KOPT-K1 (cell line): ENCODE results near the gene SCUBE3.

Source experiments
- H3K27ac ChIP-seq: fragments of 200-600 bp; sonication (generic); 2 replicates; pipeline ENCODE4 v1.5.1; 2016; ENCODE audit warnings: antibody characterized with exemption, mild to moderate bottlenecking, low read depth, low read length; ENCODE audit not compliant: poor library complexity, severe bottlenecking
- H3K36me3 ChIP-seq: fragments of 200-600 bp; sonication (generic); 2 replicates; pipeline ENCODE4 v1.5.1; 2017; ENCODE audit warnings: antibody characterized with exemption, mild to moderate bottlenecking, low read length, moderate library complexity; ENCODE audit not compliant: insufficient read depth
- H3K9me3 ChIP-seq: fragments of 200-600 bp; sonication (generic); 2 replicates; pipeline ENCODE4 v1.5.1; 2017; ENCODE audit warnings: antibody characterized with exemption, low read length, mild to moderate bottlenecking; ENCODE audit not compliant: insufficient read depth, poor library complexity, severe bottlenecking

SCUBE3 gene

GRCh38 chr6:35280903-35281302, 67.1 kb downstream of the SCUBE3 start:
- peaks cover 50% of the 10 kb centered on the region for H3K36me3 ChIP-seq
- H3K27ac ChIP-seq, result no peak overlapping the region
- no peaks in the 10 kb centered on the region for H3K9me3 ChIP-seq

DNA sequence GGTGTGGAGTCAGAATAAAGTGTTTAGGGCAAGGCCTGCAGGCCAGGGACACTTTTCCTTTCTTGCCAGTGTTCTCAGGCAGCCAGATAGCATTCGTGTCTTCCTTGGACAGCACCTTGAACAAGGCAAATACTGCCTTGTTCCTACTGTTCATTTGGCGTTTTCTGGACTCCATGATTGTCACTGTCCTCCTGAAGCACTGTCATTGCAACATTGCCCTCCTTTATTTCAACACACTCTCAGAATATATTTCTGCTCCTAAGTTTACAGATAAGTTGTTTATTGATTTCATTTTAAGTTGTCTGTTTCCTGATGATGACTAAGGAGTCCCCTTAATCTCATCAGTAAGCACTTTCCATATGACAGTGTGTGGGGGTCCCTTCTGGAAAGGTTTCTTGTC, 68.7 kb downstream of the SCUBE3 start:
- Histone ChIP-seq H3K9me3 (no peaks in the 10 kb centered on the region), H3K36me3 (peaks cover 66% of the 10 kb centered on the region), H3K27ac (no peak overlapping the region)

DNA sequence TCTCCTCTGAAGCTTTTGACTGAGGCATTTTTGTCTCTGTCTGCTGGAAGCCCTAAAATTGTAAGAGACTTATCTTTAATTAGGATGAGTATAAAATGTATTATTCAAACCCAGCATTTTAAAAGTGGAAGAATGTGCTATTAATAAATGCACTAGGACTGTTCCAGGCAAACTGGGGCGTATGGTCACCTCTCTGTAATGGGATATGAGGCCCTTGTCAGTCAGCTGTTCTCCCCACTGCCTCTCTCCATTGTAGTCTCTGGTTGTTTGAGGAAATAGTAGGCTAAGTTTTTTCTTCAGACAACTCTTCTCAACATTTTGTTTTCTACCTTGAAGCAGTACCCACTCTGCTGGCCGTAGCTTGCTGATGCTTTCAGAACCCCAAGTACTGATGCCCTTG, 69.6 kb downstream of the SCUBE3 start:
- Histone ChIP-seq H3K36me3 (peaks cover 75% of the 10 kb centered on the region), H3K9me3 (no peaks in the 10 kb centered on the region)

DNA sequence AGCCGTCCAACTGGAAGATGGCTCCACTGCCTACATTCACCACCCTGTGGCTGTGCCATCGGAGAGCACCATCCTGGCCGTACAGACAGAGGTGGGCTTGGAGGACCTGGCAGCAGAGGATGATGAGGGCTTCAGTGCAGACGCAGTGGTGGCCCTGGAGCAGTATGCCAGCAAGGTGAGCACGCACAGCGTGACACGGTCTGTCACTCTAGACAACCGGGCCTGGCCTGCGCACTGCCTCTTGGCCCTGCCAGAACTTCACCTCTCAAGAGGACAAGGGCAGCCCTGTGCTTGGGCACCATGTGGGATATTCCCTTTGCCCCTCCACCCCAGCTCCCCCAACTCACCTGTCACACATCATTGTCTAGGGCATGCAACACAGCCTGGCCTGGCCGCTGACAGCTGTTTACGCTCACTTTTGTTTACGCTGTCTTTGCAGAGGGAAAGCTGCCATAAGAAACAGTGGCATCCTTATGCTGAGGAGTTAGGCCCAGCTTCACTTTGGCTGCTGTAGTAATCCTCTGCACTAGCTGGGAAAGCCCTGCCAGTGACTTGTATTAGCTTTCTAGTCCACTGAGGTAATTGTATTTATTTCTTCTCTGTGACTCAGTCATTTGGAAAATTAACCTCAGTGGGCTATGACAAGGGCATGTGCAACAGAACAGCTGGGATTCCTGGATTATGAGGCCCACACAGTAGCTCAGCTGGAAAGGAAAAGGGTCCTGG, 74.1 kb downstream of the SCUBE3 start:
- peaks cover 99% of the 10 kb centered on the region for H3K36me3 ChIP-seq
- H3K9me3 ChIP-seq, result no peaks in the 10 kb centered on the region
- H3K27ac ChIP-seq, result no peak overlapping the region

More for the DNA sequence above, 69.6 kb downstream of the SCUBE3 start:
- H3K27ac ChIP-seq, result no peak overlapping the region

- Histone ChIP-seq H3K36me3 (peaks cover 99% of the 10 kb centered on the region), H3K27ac (no peak overlapping the region), H3K9me3 (no peaks in the 10 kb centered on the region)
Observed at GRCh38 chr6:35288834-35289233, 75.1 kb downstream of the SCUBE3 start.

- Histone ChIP-seq H3K36me3 (peaks cover 99% of the 10 kb centered on the region), H3K9me3 (no peaks in the 10 kb centered on the region), H3K27ac (no peak overlapping the region)
Observed at GRCh38 chr6:35291491-35291890, 77.7 kb downstream of the SCUBE3 start.

DNA sequence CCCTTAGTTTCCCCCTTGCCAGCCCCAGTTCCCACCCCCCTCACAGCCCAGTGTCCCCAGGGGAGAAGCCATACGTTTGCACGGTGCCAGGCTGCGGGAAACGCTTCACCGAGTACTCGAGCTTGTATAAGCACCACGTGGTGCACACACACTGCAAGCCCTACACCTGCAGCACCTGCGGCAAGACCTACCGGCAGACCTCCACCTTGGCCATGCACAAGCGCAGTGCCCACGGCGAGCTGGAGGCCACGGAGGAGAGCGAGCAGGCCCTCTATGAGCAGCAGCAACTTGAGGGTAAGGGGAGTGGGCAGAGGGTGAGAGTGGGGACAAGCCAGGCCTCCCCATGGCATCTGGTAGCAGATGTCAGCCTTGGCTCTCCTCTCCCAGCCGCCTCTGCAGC, 78.7 kb downstream of the SCUBE3 start:
- peaks cover 91% of the 10 kb centered on the region for H3K36me3 ChIP-seq
- no peak overlapping the region for H3K27ac ChIP-seq
- no peaks in the 10 kb centered on the region for H3K9me3 ChIP-seq

- no peak overlapping the region for H3K27ac ChIP-seq
- no peaks in the 10 kb centered on the region for H3K9me3 ChIP-seq
- H3K36me3 ChIP-seq, result peaks cover 79% of the 10 kb centered on the region
Observed at GRCh38 chr6:35293681-35294080, 79.9 kb downstream of the SCUBE3 start.

DNA sequence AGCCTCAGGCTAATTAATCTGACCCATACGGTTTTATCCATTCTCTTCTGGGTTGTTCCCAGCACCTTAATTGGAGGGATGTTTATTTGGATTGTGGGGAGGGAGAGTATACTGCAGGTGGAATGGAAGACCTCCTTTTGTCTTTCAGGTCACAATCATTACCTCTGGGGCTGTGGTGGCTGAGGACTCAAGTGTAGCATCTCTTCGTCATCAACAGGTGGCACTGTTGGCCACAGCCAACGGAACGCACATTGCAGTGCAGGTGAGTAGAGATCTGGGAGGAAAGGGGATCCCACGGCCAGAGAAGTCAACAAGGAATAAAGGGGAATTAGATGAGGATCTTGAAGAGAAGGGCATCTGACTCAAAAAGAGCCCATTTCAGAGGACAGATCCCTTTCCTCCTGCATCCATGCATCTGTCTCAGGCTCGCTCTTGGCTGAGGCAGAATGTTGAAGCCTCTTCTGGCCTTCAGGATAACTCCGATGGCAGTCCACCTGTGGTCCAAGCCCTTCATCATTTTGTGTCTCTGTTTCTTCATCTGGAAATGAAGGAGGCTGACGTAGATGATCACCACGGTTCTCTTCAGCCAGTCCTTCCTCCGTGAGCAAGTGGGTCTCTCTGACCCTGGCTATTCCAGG, 80.7 kb downstream of the SCUBE3 start:
- Histone ChIP-seq H3K27ac (no peak overlapping the region), H3K36me3 (peaks cover 72% of the 10 kb centered on the region)

GRCh38 chr6:35295036-35295435, 81.3 kb downstream of the SCUBE3 start:
- no peaks in the 10 kb centered on the region for H3K9me3 ChIP-seq
- no peak overlapping the region for H3K27ac ChIP-seq
- peaks cover 66% of the 10 kb centered on the region for H3K36me3 ChIP-seq

More for the DNA sequence above, 80.7 kb downstream of the SCUBE3 start:
- no peaks in the 10 kb centered on the region for H3K9me3 ChIP-seq

DNA sequence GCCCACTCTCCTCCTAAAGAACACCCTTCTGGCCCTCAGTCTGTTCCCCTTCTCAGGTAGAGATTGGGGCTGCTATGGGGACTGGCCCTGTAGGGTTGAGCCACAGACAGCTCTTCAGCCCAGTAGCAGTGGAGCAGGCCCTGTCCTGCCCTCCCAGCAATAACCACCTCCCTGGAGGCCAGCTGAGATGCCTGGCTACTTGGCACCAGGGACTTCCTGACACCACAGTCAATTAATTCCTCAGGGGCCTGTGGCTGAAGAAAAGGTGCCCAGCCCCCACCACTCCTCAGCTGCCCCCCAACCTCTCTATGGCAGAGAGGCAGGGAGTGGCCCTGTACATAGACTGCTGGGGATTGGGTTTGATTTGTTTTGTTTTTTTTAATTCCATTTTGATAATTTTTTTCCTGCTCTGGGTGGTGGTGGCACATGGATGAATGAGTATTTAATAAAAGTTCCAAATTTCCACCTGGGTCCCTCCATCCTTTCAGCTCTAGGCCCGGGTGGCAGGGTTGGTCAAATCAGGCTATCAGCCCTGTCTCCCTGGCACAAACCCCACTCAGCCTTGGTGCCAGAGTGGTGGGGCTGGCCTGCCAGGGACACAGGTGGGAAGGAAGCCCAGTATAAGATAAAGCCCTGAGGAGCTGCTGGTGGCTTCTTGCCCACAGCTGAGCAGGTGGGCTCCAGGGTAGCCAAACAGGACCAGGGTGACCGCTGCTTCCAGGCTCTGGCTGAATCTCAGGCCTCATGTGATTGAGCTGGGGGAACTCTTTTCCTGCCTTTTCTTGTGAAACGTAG, 82.0 kb downstream of the SCUBE3 start:
- H3K27ac ChIP-seq, result peak overlapping the region; percentile 98

GRCh38 chr6:35296931-35297600, 83.3 kb downstream of the SCUBE3 start:
- H3K27ac ChIP-seq, result peak overlapping the region; percentile 98
- H3K36me3 ChIP-seq, result peaks cover 54% of the 10 kb centered on the region
- H3K9me3 ChIP-seq, result no peaks in the 10 kb centered on the region

More for the DNA sequence above, 82.0 kb downstream of the SCUBE3 start:
- Histone ChIP-seq H3K9me3 (no peaks in the 10 kb centered on the region), H3K36me3 (peaks cover 59% of the 10 kb centered on the region)

DNA sequence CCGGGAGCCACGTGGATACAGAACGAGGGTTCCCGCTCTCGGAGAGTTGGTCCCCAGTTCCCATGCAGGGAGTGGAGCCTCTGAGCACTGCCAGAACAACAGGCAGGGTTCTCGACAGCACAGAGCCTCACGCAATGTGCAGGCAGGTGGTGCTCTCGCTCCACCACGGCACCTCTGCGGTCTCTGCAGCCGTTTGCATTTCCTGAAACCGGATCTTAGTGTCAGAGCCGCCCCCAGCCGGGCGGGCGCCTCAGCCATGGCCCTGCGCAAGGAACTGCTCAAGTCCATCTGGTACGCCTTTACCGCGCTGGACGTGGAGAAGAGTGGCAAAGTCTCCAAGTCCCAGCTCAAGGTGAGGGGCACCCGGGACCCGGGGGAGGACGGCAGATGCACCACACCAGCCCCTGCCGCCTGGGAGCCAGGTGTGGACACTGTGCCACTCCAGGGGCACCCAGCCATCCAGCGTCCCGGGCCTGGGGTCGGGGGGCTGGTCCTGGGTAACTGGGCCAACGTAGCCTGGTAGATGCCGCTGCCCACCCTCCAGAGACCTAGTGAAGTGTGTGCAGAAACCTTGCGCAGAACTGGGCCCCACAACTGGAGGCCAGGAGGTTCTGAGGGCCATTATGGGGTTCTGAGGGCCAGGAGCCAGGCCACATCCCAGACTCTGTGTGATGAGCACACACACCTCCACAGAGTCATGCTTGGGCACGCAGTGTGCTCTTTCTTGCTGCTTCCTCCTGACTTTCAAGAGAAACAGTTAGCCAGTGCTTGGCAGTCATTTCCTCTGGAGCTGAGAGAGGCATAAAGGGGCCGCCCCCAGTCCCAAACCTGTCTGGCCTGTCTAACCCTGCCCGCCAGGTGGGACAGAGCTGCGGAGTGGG, 84.1 kb downstream of the SCUBE3 start, which contains the start of gene DEF6:
TSS of gene DEF6 (plus strand) at position 218 of the 881 bp plus-strand sequence. CDS start at position 257, 39 bp downstream.
- Histone ChIP-seq H3K9me3 (no peaks in the 10 kb centered on the region), H3K36me3 (peaks cover 51% of the 10 kb centered on the region; the same call in 1 of the 2 replicates), H3K27ac (peak within 1 kb of the TSS; percentile 98)

DNA sequence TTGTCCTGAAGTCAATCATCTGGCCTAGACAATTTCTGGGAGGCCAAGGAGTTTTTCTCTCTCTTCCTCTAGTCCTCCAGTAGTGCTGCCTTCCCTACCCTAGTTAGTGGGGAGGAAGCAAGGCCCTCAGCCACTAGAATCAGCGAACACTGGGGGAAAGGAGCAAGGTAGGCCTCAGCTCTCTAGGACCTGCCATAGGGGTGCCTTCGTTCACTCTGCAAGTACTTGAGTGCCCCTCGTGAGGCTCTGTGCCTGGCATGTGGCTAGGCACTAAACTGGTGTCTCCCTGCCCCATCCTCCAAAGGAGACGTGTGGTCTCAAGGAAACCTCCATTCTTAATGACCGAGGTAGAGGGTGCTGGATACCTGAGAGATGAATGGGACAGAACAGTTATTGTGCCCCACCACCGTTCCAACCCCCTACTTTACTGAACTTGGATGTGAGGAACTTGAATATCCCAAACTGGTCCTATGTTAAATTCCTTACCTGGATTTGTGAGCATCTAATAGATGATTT, 84.9 kb downstream of the SCUBE3 start:
- H3K9me3 ChIP-seq, result no peaks in the 10 kb centered on the region
- peak overlapping the region; percentile 98 for H3K27ac ChIP-seq
- H3K36me3 ChIP-seq, result peaks cover 51% of the 10 kb centered on the region
